HepG2 (cell line): ENCODE results near the gene ARHGAP30. TPM values are rescaled to one million over a fixed set of nuclear protein-coding genes. Genes with fewer than 3 reads are reported as not detected.

Source experiments
- FOXJ3 ChIP-seq: sonication (generic); formaldehyde crosslinking; IDR thresholded peaks from 2 replicates; pipeline ENCODE4 v1.4.0; 2020; ENCODE audit warnings: missing genetic modification reagents, mild to moderate bottlenecking, borderline replicate concordance
- GABPA ChIP-seq, 2 experiments: IDR thresholded peaks; 2 replicates each; pipeline ENCODE4 v1.6.1; 2011 to 2016; ENCODE audit warnings: low read depth in 2 of 2, low read length in 1 of 2, missing biosample characterization in 1 of 2, missing genetic modification characterization in 1 of 2
- HES4 ChIP-seq: sonication (generic); formaldehyde crosslinking; IDR thresholded peaks from 2 replicates; pipeline ENCODE4 v1.9.0; 2021; ENCODE audit warnings: mild to moderate bottlenecking, missing genetic modification reagents, borderline replicate concordance
- NR1H2 ChIP-seq: sonication (generic); formaldehyde crosslinking; IDR thresholded peaks from 2 replicates; pipeline ENCODE4 v1.8.1; 2022; ENCODE audit warnings: low read depth, missing genetic modification reagents, borderline replicate concordance
- RAD21 ChIP-seq: fragments of 450-650 bp; formaldehyde crosslinking; IDR thresholded peaks from 2 replicates; pipeline ENCODE4 v1.5.0; 2020; ENCODE audit warnings: mild to moderate bottlenecking
- RBM22 ChIP-seq: fragments of 200-400 bp; formaldehyde crosslinking; optimal IDR thresholded peaks from 2 replicates; pipeline ENCODE3; 2017; ENCODE audit warnings: mild to moderate bottlenecking, low read length, moderate library complexity
- TMF1 ChIP-seq: sonication (generic); formaldehyde crosslinking; IDR thresholded peaks from 2 replicates; pipeline ENCODE4 v1.8.1; 2022; ENCODE audit warnings: low read depth, missing genetic modification reagents
- ZC3H13 ChIP-seq: sonication (generic); formaldehyde crosslinking; IDR thresholded peaks from 2 replicates; pipeline ENCODE4 v1.8.1; 2023; ENCODE audit warnings: mild to moderate bottlenecking, missing genetic modification reagents, moderate library complexity
- ZKSCAN1 ChIP-seq: fragments of 150-350 bp; IDR thresholded peaks from 2 replicates; pipeline ENCODE4 v1.6.1; 2014; ENCODE audit warnings: low read length
- ZMYM4 ChIP-seq: sonication (generic); formaldehyde crosslinking; IDR thresholded peaks from 2 replicates; pipeline ENCODE4 v1.8.1; 2023; ENCODE audit warnings: mild to moderate bottlenecking, missing genetic modification reagents
- ZNF260 ChIP-seq: sonication (generic); formaldehyde crosslinking; IDR thresholded peaks from 2 replicates; pipeline ENCODE4 v1.4.0; 2020; ENCODE audit warnings: missing genetic modification reagents, low read depth, mild to moderate bottlenecking, borderline replicate concordance
- ZNF501 ChIP-seq: sonication (generic); formaldehyde crosslinking; IDR thresholded peaks from 2 replicates; pipeline ENCODE4 v1.5.1; 2020; ENCODE audit warnings: mild to moderate bottlenecking, moderate library complexity, missing genetic modification reagents
- ZNF569 ChIP-seq: sonication (generic); formaldehyde crosslinking; IDR thresholded peaks from 2 replicates; pipeline ENCODE4 v1.5.0; 2020; ENCODE audit warnings: mild to moderate bottlenecking, missing genetic modification reagents, moderate library complexity, borderline replicate concordance
- ZNF703 ChIP-seq: sonication (generic); formaldehyde crosslinking; IDR thresholded peaks from 2 replicates; pipeline ENCODE4 v1.5.1; 2020; ENCODE audit warnings: missing genetic modification reagents, mild to moderate bottlenecking, moderate library complexity, borderline replicate concordance
- ZNF781 ChIP-seq: sonication (generic); formaldehyde crosslinking; IDR thresholded peaks from 2 replicates; pipeline ENCODE4 v1.5.1; 2020; ENCODE audit warnings: borderline replicate concordance, mild to moderate bottlenecking, missing genetic modification reagents; ENCODE audit errors: not compliant biosample characterization
- ZNF782 ChIP-seq: sonication (generic); formaldehyde crosslinking; IDR thresholded peaks from 2 replicates; pipeline ENCODE4 v1.4.0; 2020; ENCODE audit warnings: missing genetic modification reagents, mild to moderate bottlenecking, borderline replicate concordance
- ZSCAN25 ChIP-seq: sonication (generic); formaldehyde crosslinking; IDR thresholded peaks from 2 replicates; pipeline ENCODE4 v1.8.0; 2022; ENCODE audit warnings: mild to moderate bottlenecking, missing genetic modification reagents
- polyA plus RNA-seq, 8 experiments: library from polyadenylated mRNA; depleted of rRNA in 3 of 8; stranded (reverse) in 7 of 8; unstranded in 1 of 8; fragments of >200 nt; fragmentation: Illumina TruSeq in 4 of 8; extraction: Trizol in 4 of 8; gene quantifications; 2 replicates each; pipeline versions ENCODE4 v1.2.1 to v1.2.3, GENCODE V29; 2011 to 2016; ENCODE audit warnings: low read depth in 4 of 8, missing spikeins in 1 of 8, mixed read lengths in 1 of 8; ENCODE audit not compliant: insufficient read depth in 1 of 8
- total RNA-seq, 5 experiments: library from RNA; depleted of rRNA; stranded (reverse); fragments of >200 nt; fragmentation: Illumina TruSeq; extraction: Trizol; gene quantifications; 2 replicates each; pipeline ENCODE4 v1.2.3, GENCODE V29; 2016; ENCODE audit warnings: low read depth in 1 of 5
- TF ChIP-seq, protein P1 (sequence below): sonication (generic); formaldehyde crosslinking; IDR thresholded peaks from 2 replicates; pipeline ENCODE4 v1.4.0; 2020; ENCODE audit warnings: mild to moderate bottlenecking, missing genetic modification reagents
- TF ChIP-seq, protein P2 (sequence below), 2 experiments: sonication (generic) in 1 of 2; formaldehyde crosslinking in 1 of 2; IDR thresholded peaks; 2 replicates each; pipeline versions ENCODE4 v1.5.1 to v1.6.1; 2011 to 2020; ENCODE audit warnings: borderline replicate concordance in 1 of 2, low read depth in 1 of 2, low read length in 1 of 2, mild to moderate bottlenecking in 1 of 2, missing genetic modification reagents in 1 of 2, moderate library complexity in 1 of 2
- TF ChIP-seq, protein P3 (sequence below): sonication (generic); formaldehyde crosslinking; IDR thresholded peaks from 2 replicates; pipeline ENCODE4 v1.8.0; 2022; ENCODE audit warnings: missing genetic modification reagents, low read depth, mild to moderate bottlenecking, borderline replicate concordance
- TF ChIP-seq, protein P4 (sequence below): fragments of 450-650 bp; IDR thresholded peaks from 2 replicates; pipeline ENCODE4 v1.6.1; 2017
- TF ChIP-seq, protein P5 (sequence below): IDR thresholded peaks from 2 replicates; pipeline ENCODE4 v1.6.1; 2012; ENCODE audit warnings: low read depth, low read length, improper control_type of control experiment

Gene ARHGAP30
- total and polyA plus RNA-seq, 2 of the 13 experiments (the other 11 are each of a cell fraction or from before 2014, with no cell fraction given), result 0.13 to 0.20 TPM

DNA sequence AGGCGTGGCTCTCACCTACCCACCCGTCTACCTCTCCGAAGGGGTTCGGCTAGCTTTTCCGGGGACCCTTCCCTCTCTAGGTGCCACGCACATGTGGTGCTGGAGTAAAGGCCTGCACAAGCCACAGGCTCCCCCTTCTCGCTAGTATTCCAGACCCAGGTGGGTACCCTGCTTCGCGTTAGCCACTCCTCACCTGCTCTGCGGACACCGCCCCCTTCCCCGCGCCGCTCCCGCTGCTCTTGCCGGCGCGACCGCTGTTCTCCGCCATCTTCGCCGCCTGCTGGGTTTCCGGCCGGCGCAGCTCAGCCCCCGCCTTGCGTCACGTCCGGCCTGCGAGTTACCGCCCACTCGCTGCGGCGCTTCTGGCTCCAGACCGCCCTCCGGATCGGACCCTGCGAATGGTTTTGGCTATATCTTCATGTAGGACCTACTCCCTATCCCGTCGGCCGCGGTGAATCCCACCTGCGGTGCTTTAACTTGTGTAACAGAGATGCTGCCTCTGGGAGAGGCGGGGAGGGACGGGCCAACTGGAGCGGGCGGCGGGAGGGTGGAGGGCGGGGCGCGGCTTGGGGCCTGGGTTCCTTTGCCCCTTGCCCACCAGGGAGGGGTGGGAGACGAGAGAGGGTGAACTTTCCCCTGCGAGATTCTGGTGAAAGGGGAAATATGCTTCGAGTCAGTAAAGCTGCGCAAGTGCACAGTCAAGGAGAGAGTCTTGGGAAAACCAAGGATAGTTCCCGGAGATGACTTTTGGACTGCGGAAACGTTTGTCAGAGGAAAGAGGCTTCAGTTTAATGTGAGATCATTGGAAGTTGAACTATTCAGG lies 48.3 kb upstream of the ARHGAP30 start, which contains the start of the genes NIT1 and PFDN2 (continued):
- TF ChIP-seq TMF1 (CRISPR knock-in tag) (no peak), ZSCAN25 (CRISPR knock-in tag) (peak; percentile 52; the same call in 1 of the 2 replicates), RBM22 (no peak), ZC3H13 (CRISPR knock-in tag) (peak; percentile 43; the same call in 1 of the 2 replicates), RAD21 (CRISPR knock-in tag) (peak; percentile 26; the same call in 1 of the 2 replicates), ZMYM4 (CRISPR knock-in tag) (peak; percentile 67; the same call in 1 of the 2 replicates), ZKSCAN1 (no peak), ZNF781 (CRISPR knock-in tag) (no peak), ZNF260 (CRISPR knock-in tag) (no peak), ZNF703 (CRISPR knock-in tag) (no peak), GABPA (IDR thresholded peaks at IDR 0.05; ENCODE audit: low read depth, low read length) (peak; percentile 92), GABPA (CRISPR knock-in tag; IDR thresholded peaks at IDR 0.05; ENCODE audit: low read depth) (peak; percentile 94), ZNF782 (CRISPR knock-in tag) (no peak), ZNF501 (peak; percentile 78; the same call in 1 of the 2 replicates), ZNF569 (no peak), NR1H2 (no peak), HES4 (no peak; the same call in 1 of the 2 replicates), FOXJ3 (CRISPR knock-in tag) (peak; percentile 42; the same call in 1 of the 2 replicates)
- TF ChIP-seq, protein P1, sequence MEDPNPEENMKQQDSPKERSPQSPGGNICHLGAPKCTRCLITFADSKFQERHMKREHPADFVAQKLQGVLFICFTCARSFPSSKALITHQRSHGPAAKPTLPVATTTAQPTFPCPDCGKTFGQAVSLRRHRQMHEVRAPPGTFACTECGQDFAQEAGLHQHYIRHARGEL (CRISPR knock-in tag), result no peak
- TF ChIP-seq, protein P2, sequence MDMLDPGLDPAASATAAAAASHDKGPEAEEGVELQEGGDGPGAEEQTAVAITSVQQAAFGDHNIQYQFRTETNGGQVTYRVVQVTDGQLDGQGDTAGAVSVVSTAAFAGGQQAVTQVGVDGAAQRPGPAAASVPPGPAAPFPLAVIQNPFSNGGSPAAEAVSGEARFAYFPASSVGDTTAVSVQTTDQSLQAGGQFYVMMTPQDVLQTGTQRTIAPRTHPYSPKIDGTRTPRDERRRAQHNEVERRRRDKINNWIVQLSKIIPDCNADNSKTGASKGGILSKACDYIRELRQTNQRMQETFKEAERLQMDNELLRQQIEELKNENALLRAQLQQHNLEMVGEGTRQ (IDR thresholded peaks at IDR 0.05; ENCODE audit: low read depth, low read length), result no peak
- TF ChIP-seq, protein P2 (CRISPR knock-in tag; IDR thresholded peaks at IDR 0.05; ENCODE audit: borderline replicate concordance), result no peak
- TF ChIP-seq, protein P3, sequence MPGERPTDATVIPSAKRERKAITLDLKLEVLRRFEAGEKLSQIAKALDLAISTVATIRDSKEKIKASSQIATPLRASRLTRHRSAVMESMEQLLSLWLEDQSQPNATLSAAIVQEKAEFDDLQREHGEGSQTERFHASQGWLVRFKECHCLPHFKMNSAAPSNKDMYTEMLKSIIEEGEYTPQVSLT (CRISPR knock-in tag), result no peak
- TF ChIP-seq, protein P4, sequence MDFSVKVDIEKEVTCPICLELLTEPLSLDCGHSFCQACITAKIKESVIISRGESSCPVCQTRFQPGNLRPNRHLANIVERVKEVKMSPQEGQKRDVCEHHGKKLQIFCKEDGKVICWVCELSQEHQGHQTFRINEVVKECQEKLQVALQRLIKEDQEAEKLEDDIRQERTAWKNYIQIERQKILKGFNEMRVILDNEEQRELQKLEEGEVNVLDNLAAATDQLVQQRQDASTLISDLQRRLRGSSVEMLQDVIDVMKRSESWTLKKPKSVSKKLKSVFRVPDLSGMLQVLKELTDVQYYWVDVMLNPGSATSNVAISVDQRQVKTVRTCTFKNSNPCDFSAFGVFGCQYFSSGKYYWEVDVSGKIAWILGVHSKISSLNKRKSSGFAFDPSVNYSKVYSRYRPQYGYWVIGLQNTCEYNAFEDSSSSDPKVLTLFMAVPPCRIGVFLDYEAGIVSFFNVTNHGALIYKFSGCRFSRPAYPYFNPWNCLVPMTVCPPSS, result no peak
- TF ChIP-seq, protein P5, sequence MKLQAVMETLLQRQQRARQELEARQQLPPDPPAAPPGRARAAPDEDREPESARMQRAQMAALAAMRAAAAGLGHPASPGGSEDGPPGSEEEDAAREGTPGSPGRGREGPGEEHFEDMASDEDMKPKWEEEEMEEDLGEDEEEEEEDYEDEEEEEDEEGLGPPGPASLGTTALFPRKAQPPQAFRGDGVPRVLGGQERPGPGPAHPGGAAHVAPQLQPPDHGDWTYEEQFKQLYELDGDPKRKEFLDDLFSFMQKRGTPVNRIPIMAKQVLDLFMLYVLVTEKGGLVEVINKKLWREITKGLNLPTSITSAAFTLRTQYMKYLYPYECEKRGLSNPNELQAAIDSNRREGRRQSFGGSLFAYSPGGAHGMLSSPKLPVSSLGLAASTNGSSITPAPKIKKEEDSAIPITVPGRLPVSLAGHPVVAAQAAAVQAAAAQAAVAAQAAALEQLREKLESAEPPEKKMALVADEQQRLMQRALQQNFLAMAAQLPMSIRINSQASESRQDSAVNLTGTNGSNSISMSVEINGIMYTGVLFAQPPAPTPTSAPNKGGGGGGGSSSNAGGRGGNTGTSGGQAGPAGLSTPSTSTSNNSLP, result 0 out of 2 replicates have a peak, but pooled peaks have one; percentile 22
